Nephron (organoid): ENCODE measurements around the gene GCK.

Experiments used
- H3K27ac Mint-ChIP-seq, 3 experiments: 2 replicates each; pipeline ENCODE4 v1.8.0; 2020; ENCODE audit warnings: mixed read lengths in 3 of 3, mild to moderate bottlenecking in 2 of 3, moderate library complexity in 1 of 3
- H3K27me3 Mint-ChIP-seq: 2 replicates; pipeline ENCODE4 v1.8.0; 2021; ENCODE audit warnings: low read depth, mild to moderate bottlenecking, moderate library complexity, mixed read lengths
- H3K36me3 Mint-ChIP-seq: 2 replicates; pipeline ENCODE4 v1.8.0; 2020; ENCODE audit warnings: low read depth, mixed read lengths
- H3K4me1 Mint-ChIP-seq: 2 replicates; pipeline ENCODE4 v1.8.0; 2020; ENCODE audit warnings: mixed read lengths
- H3K4me3 Mint-ChIP-seq, 3 experiments: 2 replicates each; pipeline ENCODE4 v1.8.0; 2020; ENCODE audit warnings: mild to moderate bottlenecking in 3 of 3, mixed read lengths in 3 of 3, moderate library complexity in 2 of 3
- H3K9me3 Mint-ChIP-seq: 2 replicates; pipeline ENCODE4 v1.8.0; 2020; ENCODE audit warnings: mixed read lengths
- TF ChIP-seq, protein P1 (sequence below), 3 experiments: fragments of 200-600 bp; sonication (generic); IDR thresholded peaks; one replicate each; pipeline ENCODE4 v1.5.0; 2021; ENCODE audit warnings: antibody characterized with exemption in 3 of 3; ENCODE audit not compliant: unreplicated experiment in 3 of 3

GCK gene

DNA sequence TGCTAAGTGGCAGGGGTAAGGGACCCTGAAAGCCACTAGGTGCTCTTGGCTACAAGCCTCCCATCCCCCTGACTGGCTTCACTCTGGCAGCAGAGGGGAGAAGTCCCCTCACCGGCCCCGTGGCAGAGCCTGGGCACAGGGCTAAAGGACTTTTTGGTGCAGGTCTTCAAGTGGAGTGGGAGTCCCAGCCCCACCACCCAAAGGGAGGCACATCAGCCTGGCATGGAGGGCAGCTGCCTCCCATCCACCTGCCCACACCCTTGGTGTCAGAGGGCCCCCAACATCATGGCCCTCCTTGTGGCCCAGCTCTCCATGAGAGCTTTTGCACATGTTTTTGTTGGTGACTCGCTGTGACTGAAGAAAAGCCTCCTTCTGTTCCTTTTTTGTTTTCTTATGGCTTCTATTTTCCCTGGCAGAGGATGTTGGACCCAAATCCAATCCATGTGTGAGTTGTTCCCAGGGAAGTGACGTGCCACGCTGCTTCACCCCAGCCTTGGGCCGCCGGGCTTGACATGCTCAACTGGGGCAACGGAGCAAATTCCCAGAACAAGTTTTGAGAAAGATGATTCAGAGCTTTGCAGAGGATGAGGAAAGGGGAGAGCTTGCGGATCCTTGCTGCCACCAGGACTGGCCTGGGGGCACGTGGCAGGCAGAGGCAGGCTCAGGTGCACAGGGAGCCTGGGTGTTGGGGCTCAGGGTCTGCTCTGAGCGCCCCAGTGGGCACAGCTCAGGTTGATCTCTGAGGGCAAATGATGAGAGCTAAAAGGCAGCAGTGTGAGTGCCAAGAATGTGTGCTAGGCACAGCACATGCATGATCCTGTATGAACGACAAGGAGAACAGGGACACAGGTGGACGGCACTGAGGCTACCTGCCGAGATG lies 87.0 kb downstream of the GCK start:
- Mint-ChIP-seq H3K4me1 (peaks cover 44% of the 10 kb centered on the region), H3K27ac (peak overlapping the region; percentile 62 to 82 (median 79)), H3K27me3 (peaks cover 9% of the 10 kb centered on the region), H3K9me3 (no peaks in the 10 kb centered on the region), H3K4me3 (peak overlapping the region; percentile 75 to 87 (median 79)), H3K36me3 (no peaks in the 10 kb centered on the region)
- TF ChIP-seq, protein P1, sequence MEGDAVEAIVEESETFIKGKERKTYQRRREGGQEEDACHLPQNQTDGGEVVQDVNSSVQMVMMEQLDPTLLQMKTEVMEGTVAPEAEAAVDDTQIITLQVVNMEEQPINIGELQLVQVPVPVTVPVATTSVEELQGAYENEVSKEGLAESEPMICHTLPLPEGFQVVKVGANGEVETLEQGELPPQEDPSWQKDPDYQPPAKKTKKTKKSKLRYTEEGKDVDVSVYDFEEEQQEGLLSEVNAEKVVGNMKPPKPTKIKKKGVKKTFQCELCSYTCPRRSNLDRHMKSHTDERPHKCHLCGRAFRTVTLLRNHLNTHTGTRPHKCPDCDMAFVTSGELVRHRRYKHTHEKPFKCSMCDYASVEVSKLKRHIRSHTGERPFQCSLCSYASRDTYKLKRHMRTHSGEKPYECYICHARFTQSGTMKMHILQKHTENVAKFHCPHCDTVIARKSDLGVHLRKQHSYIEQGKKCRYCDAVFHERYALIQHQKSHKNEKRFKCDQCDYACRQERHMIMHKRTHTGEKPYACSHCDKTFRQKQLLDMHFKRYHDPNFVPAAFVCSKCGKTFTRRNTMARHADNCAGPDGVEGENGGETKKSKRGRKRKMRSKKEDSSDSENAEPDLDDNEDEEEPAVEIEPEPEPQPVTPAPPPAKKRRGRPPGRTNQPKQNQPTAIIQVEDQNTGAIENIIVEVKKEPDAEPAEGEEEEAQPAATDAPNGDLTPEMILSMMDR (IDR thresholded peaks at IDR 0.05; ENCODE audit: unreplicated experiment in 3 of 3), result no peak

DNA sequence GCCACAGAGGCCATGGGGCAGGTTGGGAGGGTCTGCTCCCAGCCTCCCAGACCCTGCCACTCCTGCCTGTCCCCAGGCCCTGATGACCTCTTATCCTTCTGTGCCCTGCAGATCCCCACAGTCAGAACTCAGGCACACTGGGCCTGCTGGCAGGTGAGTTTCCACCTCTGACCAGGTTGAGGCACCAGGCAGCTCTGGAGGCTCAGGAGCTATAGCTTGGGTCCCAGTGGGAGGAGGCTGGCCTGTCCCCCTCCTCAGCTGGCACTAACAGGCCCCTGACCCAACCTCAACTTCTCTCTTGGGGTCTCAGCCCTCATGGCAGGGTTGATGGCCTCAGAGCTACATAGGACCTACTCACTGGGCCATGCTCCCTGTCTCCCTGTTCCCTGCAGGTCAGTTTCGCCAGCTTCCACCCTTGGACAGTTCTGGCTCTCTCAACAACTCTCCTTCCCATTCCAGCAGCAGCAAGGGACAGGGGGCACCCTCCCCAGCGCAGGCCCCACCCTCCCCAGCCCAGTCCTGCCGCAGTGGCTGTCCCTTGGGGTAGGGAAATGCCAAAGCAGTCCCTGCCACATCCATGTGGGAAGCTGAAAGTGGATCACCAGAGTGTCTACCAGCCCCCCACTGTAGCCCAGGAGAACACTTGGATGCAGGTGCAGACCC lies 87.8 kb downstream of the GCK start:
- TF ChIP-seq, protein P1 (IDR thresholded peaks at IDR 0.05; ENCODE audit: unreplicated experiment in 3 of 3), result no peak
- Mint-ChIP-seq H3K27me3 (peaks cover 10% of the 10 kb centered on the region), H3K36me3 (no peaks in the 10 kb centered on the region), H3K9me3 (no peaks in the 10 kb centered on the region), H3K27ac (peak overlapping the region; percentile 95 to 97 (median 97)), H3K4me1 (peaks cover 46% of the 10 kb centered on the region), H3K4me3 (peak overlapping the region in 2 of 3 experiments; percentile 41 to 77)

DNA sequence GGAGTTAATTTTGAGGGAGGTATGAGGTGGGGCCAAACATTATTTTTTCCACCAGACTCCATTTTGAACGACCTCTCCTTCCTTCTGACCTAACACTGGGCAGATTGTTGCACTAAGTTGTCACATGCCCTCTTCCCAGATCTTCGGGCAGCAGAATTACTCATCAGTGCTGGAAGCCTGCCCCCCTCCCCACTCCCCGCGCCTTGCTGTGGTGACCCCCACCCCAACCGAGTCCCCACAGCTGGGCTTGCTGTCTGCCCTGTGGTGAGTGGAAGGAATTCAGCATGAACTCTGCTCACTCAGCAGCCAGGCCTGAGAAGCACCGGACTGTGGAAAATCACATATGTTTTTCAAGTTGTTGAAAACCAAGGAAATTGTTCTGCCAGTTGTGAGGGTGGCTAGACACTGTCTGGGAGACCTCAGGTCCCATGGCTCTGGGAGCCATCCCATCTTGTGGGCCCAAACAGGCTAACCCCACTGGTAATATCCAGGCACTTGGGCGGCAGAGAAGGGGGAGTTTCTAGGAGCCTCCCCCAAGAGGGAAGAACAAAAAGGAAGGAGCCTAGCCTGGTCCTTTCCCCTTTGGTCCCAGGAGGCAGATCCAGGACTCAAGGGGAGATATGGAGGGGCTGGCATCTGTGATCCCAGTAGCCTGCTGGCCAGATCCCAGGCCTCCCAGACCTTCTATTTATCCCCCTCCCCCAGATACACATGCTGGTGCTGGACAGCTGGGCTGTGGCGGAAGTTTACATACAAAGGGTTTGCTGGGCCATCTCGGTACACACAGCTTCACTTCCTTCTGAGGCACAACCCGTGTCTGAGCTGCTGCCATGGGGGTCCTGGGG lies 88.6 kb downstream of the GCK start:
- H3K36me3 Mint-ChIP-seq, result no peaks in the 10 kb centered on the region
- TF ChIP-seq, protein P1 (IDR thresholded peaks at IDR 0.05; ENCODE audit: unreplicated experiment in 3 of 3), result no peak
- H3K27me3 Mint-ChIP-seq, result peaks cover 10% of the 10 kb centered on the region
- peaks cover 41% of the 10 kb centered on the region for H3K4me1 Mint-ChIP-seq
- no peaks in the 10 kb centered on the region for H3K9me3 Mint-ChIP-seq
- peak overlapping the region; percentile 95 to 97 (median 97) for H3K27ac Mint-ChIP-seq
- H3K4me3 Mint-ChIP-seq, result peak overlapping the region; percentile 42 to 77 (median 46)

DNA sequence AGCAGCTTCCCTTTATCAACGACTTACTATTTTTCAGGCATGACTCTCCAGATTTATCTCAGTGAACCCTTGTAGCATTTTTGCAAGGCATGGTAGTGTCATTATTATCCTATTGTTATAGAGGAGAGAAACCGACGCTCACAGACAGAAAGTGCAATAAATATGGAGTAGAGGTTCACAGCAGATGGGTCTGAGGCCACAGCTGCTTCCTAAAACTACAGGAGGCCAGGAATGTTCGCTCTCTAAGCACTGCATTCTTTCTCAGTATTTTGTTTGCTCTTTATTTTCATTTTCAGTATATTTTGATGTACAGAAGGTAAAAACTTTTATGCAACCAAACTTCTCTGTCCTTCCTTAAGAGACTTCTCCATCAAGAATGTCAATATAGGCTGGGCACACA lies 89.6 kb downstream of the GCK start:
- Mint-ChIP-seq H3K36me3 (no peaks in the 10 kb centered on the region), H3K4me3 (no peak overlapping the region), H3K27ac (peak overlapping the region; percentile 95 to 97 (median 97)), H3K4me1 (peaks cover 41% of the 10 kb centered on the region), H3K9me3 (no peaks in the 10 kb centered on the region), H3K27me3 (peaks cover 10% of the 10 kb centered on the region)
- TF ChIP-seq, protein P1 (IDR thresholded peaks at IDR 0.05; ENCODE audit: unreplicated experiment in 3 of 3), result no peak

DNA sequence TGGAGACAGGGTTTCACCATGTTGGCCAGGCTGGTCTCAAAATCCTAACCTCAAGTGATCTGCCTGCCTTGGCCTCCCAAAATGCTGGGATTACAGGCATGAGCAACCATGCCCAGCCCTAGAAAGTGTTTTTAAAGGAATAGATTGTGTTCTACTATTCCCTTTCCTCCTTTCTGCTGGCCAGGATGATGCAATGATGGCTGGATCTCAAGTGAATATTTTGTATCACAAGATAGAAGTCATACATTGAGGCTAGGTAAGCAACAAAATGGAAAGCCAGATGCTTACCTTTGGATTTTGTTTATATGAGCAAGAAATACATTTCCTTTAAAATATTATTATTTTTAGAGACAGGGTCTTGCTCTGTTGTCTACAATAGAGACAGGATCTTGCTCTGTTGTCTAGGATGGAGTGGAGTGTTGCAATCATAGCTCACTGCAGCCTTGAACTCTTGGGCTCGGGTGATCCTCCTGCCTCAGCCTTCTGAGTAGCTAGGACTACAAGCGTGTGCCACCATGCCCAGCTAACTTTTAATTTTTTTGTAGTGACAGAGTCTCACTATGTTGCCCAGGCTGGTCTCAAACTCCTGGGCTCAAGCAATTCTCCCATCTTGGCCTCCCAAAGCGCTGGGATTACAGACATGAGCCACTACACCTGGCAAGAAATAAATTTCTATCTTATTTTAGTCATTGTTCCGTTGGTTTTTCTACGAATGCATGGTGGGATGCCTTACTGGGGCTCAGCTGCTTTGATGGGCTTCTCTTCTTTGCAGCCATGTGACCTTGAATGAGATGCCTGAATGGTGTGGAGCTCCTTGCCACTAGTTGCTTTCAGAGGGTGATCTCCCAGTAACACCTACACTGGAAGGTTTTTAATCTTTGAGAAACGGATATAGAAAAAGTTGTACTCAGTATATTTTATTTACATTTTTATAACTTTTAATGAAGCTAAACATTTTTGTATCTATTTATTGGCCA lies 90.9 kb downstream of the GCK start:
- H3K27ac Mint-ChIP-seq, result no peak overlapping the region
- no peaks in the 10 kb centered on the region for H3K9me3 Mint-ChIP-seq
- TF ChIP-seq, protein P1 (IDR thresholded peaks at IDR 0.05; ENCODE audit: unreplicated experiment in 3 of 3), result no peak
- no peaks in the 10 kb centered on the region for H3K36me3 Mint-ChIP-seq
- H3K4me1 Mint-ChIP-seq, result peaks cover 43% of the 10 kb centered on the region
- H3K27me3 Mint-ChIP-seq, result peaks cover 10% of the 10 kb centered on the region
- no peak overlapping the region for H3K4me3 Mint-ChIP-seq
